Measurements from ENCODE around the gene TTBK2. TPM values are rescaled to one million over a fixed set of nuclear protein-coding genes. Genes with fewer than 3 reads are reported as not detected.

The TTBK2 gene
- total RNA-seq, 1 donor from 2014 or later = 13.0 TPM

GRCh38 chr15:42735382-42736165 is 185.0 kb downstream of the TTBK2 start:
- H3K36me3 Mint-ChIP-seq (ENCODE audit: low read depth) = peaks cover 41% of the 10 kb centered on the region
- H3K4me1 Mint-ChIP-seq (ENCODE audit: low read depth) = peaks cover 6% of the 10 kb centered on the region
- peak overlapping the region; percentile 77 for H3K4me3 Mint-ChIP-seq (ENCODE audit: low read depth)
- peak overlapping the region; percentile 58 for H3K27ac Mint-ChIP-seq
- intact Hi-C loops (cut with micrococcal nuclease) = loop anchor here (2.0 kb wide), 1 partner anchor 55 kb away; no protein-coding TSS in a partner anchor
- DNase-seq (ENCODE audit: low spot score) = no peak
- H3K9me3 Mint-ChIP-seq = no peaks in the 10 kb centered on the region
- no peaks in the 10 kb centered on the region for H3K27me3 Mint-ChIP-seq (ENCODE audit: low read depth)

GRCh38 chr15:42734076-42734672 is 186.4 kb downstream of the TTBK2 start:
- Mint-ChIP-seq H3K27ac (no peak overlapping the region), H3K9me3 (no peaks in the 10 kb centered on the region), H3K4me1 (ENCODE audit: low read depth) (peaks cover 6% of the 10 kb centered on the region), H3K4me3 (ENCODE audit: low read depth) (peak overlapping the region; percentile 39), H3K36me3 (ENCODE audit: low read depth) (peaks cover 52% of the 10 kb centered on the region), H3K27me3 (ENCODE audit: low read depth) (no peaks in the 10 kb centered on the region)
- DNase-seq (ENCODE audit: low spot score) = no peak
- intact Hi-C loops (cut with micrococcal nuclease) = no loop called here

GRCh38 chr15:42733027-42733426 is 187.6 kb downstream of the TTBK2 start:
- intact Hi-C loops (cut with micrococcal nuclease) = no loop called here
- H3K27me3 Mint-ChIP-seq (ENCODE audit: low read depth) = no peaks in the 10 kb centered on the region
- H3K36me3 Mint-ChIP-seq (ENCODE audit: low read depth) = peaks cover 59% of the 10 kb centered on the region
- H3K9me3 Mint-ChIP-seq = no peaks in the 10 kb centered on the region
- no peak overlapping the region for H3K4me3 Mint-ChIP-seq (ENCODE audit: low read depth)
- DNase-seq (ENCODE audit: low spot score) = no peak
- no peak overlapping the region for H3K27ac Mint-ChIP-seq
- peaks cover 6% of the 10 kb centered on the region for H3K4me1 Mint-ChIP-seq (ENCODE audit: low read depth)

- H3K27ac Mint-ChIP-seq = no peak overlapping the region
- peaks cover 6% of the 10 kb centered on the region for H3K4me1 Mint-ChIP-seq (ENCODE audit: low read depth)
- no peak for DNase-seq (ENCODE audit: low spot score)
- peaks cover 59% of the 10 kb centered on the region for H3K36me3 Mint-ChIP-seq (ENCODE audit: low read depth)
- no peak overlapping the region for H3K4me3 Mint-ChIP-seq (ENCODE audit: low read depth)
- intact Hi-C loops (cut with micrococcal nuclease) = no loop called here
- no peaks in the 10 kb centered on the region for H3K9me3 Mint-ChIP-seq
- no peaks in the 10 kb centered on the region for H3K27me3 Mint-ChIP-seq (ENCODE audit: low read depth)
Observed at GRCh38 chr15:42732095-42732827, 188.3 kb downstream of the TTBK2 start.

GRCh38 chr15:42731461-42731860 is 189.1 kb downstream of the TTBK2 start:
- H3K36me3 Mint-ChIP-seq (ENCODE audit: low read depth) = peaks cover 62% of the 10 kb centered on the region
- no peaks in the 10 kb centered on the region for H3K27me3 Mint-ChIP-seq (ENCODE audit: low read depth)
- intact Hi-C loops (cut with micrococcal nuclease) = no loop called here
- no peak overlapping the region for H3K27ac Mint-ChIP-seq
- no peak for DNase-seq (ENCODE audit: low spot score)
- no peaks in the 10 kb centered on the region for H3K9me3 Mint-ChIP-seq
- no peak overlapping the region for H3K4me3 Mint-ChIP-seq (ENCODE audit: low read depth)
- H3K4me1 Mint-ChIP-seq (ENCODE audit: low read depth) = peaks cover 6% of the 10 kb centered on the region

- H3K27me3 Mint-ChIP-seq (ENCODE audit: low read depth) = no peaks in the 10 kb centered on the region
- no peak overlapping the region for H3K27ac Mint-ChIP-seq
Observed at GRCh38 chr15:42730536-42730935, 190.0 kb downstream of the TTBK2 start.

DNA sequence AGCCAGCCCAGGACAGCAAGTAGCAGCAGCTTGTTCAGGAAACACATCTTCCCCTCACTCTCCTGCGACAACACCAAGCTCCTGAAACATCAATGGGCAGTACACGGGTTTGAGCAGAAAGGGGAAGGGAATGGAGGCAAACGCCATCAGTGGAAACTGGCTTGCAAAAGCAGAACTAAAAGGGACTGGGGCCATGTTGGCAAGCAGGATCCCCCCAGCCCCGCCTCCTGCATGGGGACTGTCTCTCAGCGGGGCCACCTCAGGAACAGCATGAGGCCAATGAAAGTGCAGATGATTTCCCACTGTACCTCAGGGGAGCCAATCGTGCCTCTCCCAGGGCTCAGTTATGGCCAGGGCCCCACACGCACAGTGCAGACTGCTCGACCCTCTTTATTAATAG is 190.4 kb downstream of the TTBK2 start:
- intact Hi-C loops (cut with micrococcal nuclease) = no loop called here
- no peak for DNase-seq (ENCODE audit: low spot score)
- H3K9me3 Mint-ChIP-seq = no peaks in the 10 kb centered on the region
- H3K27me3 Mint-ChIP-seq (ENCODE audit: low read depth) = no peaks in the 10 kb centered on the region
- H3K4me3 Mint-ChIP-seq (ENCODE audit: low read depth) = no peak overlapping the region
- no peak overlapping the region for H3K27ac Mint-ChIP-seq
- peaks cover 71% of the 10 kb centered on the region for H3K36me3 Mint-ChIP-seq (ENCODE audit: low read depth)
- peaks cover 2% of the 10 kb centered on the region for H3K4me1 Mint-ChIP-seq (ENCODE audit: low read depth)

More at GRCh38 chr15:42730536-42730935, 190.0 kb downstream of the TTBK2 start:
- H3K4me3 Mint-ChIP-seq (ENCODE audit: low read depth) = no peak overlapping the region
- H3K4me1 Mint-ChIP-seq (ENCODE audit: low read depth) = peaks cover 4% of the 10 kb centered on the region
- no peak for DNase-seq (ENCODE audit: low spot score)
- intact Hi-C loops (cut with micrococcal nuclease) = no loop called here
- peaks cover 67% of the 10 kb centered on the region for H3K36me3 Mint-ChIP-seq (ENCODE audit: low read depth)
- no peaks in the 10 kb centered on the region for H3K9me3 Mint-ChIP-seq

GRCh38 chr15:42729409-42729808 is 191.2 kb downstream of the TTBK2 start:
- no peak for DNase-seq (ENCODE audit: low spot score)
- H3K4me1 Mint-ChIP-seq (ENCODE audit: low read depth) = no peaks in the 10 kb centered on the region
- no peak overlapping the region for H3K4me3 Mint-ChIP-seq (ENCODE audit: low read depth)
- intact Hi-C loops (cut with micrococcal nuclease) = no loop called here
- no peaks in the 10 kb centered on the region for H3K27me3 Mint-ChIP-seq (ENCODE audit: low read depth)
- no peaks in the 10 kb centered on the region for H3K9me3 Mint-ChIP-seq
- peaks cover 73% of the 10 kb centered on the region for H3K36me3 Mint-ChIP-seq (ENCODE audit: low read depth)
- H3K27ac Mint-ChIP-seq = no peak overlapping the region

DNA sequence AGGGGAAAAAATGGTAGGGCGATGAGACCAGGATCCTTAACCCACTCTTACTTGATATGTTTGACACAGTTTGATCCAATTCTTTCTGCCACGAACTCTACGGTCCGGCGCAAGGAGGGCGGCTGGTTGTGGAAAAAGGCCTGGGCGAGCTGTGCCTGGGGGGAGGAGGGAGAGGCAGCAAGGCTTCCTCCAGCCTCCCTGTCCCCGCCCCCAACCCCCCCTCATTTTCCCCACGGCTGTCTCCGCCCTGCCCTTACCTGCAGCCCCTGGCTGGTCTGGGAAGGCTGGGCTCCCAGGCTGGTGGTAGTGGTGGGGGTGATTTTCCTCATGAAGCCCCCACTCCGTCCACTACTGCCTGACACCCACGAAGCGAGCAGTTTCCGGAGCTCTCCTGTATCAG is 191.6 kb downstream of the TTBK2 start:
- intact Hi-C loops (cut with micrococcal nuclease) = no loop called here
- no peaks in the 10 kb centered on the region for H3K4me1 Mint-ChIP-seq (ENCODE audit: low read depth)
- H3K36me3 Mint-ChIP-seq (ENCODE audit: low read depth) = peaks cover 69% of the 10 kb centered on the region
- no peak overlapping the region for H3K4me3 Mint-ChIP-seq (ENCODE audit: low read depth)
- no peak overlapping the region for H3K27ac Mint-ChIP-seq
- DNase-seq (ENCODE audit: low spot score) = no peak
- no peaks in the 10 kb centered on the region for H3K27me3 Mint-ChIP-seq (ENCODE audit: low read depth)
- H3K9me3 Mint-ChIP-seq = no peaks in the 10 kb centered on the region

DNA sequence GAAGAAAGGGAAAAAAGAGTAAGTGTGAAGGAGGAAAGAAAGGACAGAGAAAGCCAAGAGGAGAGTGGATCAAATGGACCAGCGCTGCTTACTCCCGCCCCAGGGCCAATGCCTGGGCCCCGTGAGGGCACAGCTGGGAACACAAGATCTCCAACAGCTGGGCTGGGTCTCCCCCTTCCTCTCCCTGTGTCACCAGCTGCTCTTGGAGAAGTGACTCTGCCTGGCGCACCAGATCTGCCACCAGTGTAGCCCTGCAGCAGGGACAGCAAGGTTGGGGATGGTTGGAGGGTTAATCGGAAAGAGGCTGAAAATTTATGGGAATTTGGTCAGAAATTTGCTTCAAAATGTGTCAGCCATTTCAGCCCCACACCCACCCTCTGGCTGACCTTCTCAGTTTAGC is 192.0 kb downstream of the TTBK2 start:
- Mint-ChIP-seq H3K4me1 (ENCODE audit: low read depth) (no peaks in the 10 kb centered on the region), H3K27me3 (ENCODE audit: low read depth) (no peaks in the 10 kb centered on the region), H3K36me3 (ENCODE audit: low read depth) (peaks cover 65% of the 10 kb centered on the region), H3K4me3 (ENCODE audit: low read depth) (no peak overlapping the region), H3K27ac (no peak overlapping the region), H3K9me3 (no peaks in the 10 kb centered on the region)
- intact Hi-C loops (cut with micrococcal nuclease) = no loop called here
- no peak for DNase-seq (ENCODE audit: low spot score)

- Mint-ChIP-seq H3K4me3 (ENCODE audit: low read depth) (no peak overlapping the region), H3K27ac (no peak overlapping the region), H3K4me1 (ENCODE audit: low read depth) (no peaks in the 10 kb centered on the region), H3K36me3 (ENCODE audit: low read depth) (peaks cover 62% of the 10 kb centered on the region), H3K9me3 (no peaks in the 10 kb centered on the region), H3K27me3 (ENCODE audit: low read depth) (no peaks in the 10 kb centered on the region)
- intact Hi-C loops (cut with micrococcal nuclease) = no loop called here
- no peak for DNase-seq (ENCODE audit: low spot score)
Observed at GRCh38 chr15:42727750-42728381, 192.7 kb downstream of the TTBK2 start.

- Mint-ChIP-seq H3K4me1 (ENCODE audit: low read depth) (no peaks in the 10 kb centered on the region), H3K9me3 (no peaks in the 10 kb centered on the region), H3K27me3 (ENCODE audit: low read depth) (no peaks in the 10 kb centered on the region), H3K36me3 (ENCODE audit: low read depth) (peaks cover 50% of the 10 kb centered on the region), H3K27ac (no peak overlapping the region), H3K4me3 (ENCODE audit: low read depth) (no peak overlapping the region)
- DNase-seq (ENCODE audit: low spot score) = no peak
- intact Hi-C loops (cut with micrococcal nuclease) = no loop called here
Observed at GRCh38 chr15:42726114-42726513, 194.5 kb downstream of the TTBK2 start.

Data from activated T-helper 2 cell treated with anti-CD3 and anti-CD28 coated beads, Interferon-gamma antibody, Interleukin-2, Interleukin-4, amounts not matched to agents 10 μg/mL and 5 μg/mL and 100 μg/mL, durations not matched to agents 14 hours and 24 hours and 36 hours (primary cell).